GM23248 (cell line): ENCODE measurements around the gene FAM43A.

Experiments used
- EZH2 ChIP-seq: fragments of 200-600 bp; sonication (generic); IDR thresholded peaks from 2 replicates; pipeline ENCODE4 v1.6.1; 2018; ENCODE audit warnings: antibody characterized with exemption, mild to moderate bottlenecking; ENCODE audit not compliant: insufficient read depth, poor library complexity, severe bottlenecking
- EZH2phosphoT487 ChIP-seq: fragments of 200-600 bp; sonication (generic); IDR thresholded peaks from 2 replicates; pipeline ENCODE4 v1.6.1; 2018; ENCODE audit warnings: antibody characterized with exemption, moderate library complexity, mild to moderate bottlenecking, low read depth; ENCODE audit not compliant: insufficient read depth

- TF ChIP-seq EZH2 (no peak), EZH2phosphoT487 (no peak)
These were observed 4.6 kb upstream of the FAM43A start for GRCh38 chr3:194680888-194681615.
